Activated CD4-positive, alpha-beta T cell treated with anti-CD3 and anti-CD28 coated beads, Interleukin-2, amount 50 U/mL, for 4 hours (primary cell): ENCODE results near the gene POLR2L.

Source experiments
- DNase-seq, 2 experiments: peaks; one replicate each; pipeline ENCODE4 v3.0.0-alpha.2; 2020

Gene POLR2L

DNA sequence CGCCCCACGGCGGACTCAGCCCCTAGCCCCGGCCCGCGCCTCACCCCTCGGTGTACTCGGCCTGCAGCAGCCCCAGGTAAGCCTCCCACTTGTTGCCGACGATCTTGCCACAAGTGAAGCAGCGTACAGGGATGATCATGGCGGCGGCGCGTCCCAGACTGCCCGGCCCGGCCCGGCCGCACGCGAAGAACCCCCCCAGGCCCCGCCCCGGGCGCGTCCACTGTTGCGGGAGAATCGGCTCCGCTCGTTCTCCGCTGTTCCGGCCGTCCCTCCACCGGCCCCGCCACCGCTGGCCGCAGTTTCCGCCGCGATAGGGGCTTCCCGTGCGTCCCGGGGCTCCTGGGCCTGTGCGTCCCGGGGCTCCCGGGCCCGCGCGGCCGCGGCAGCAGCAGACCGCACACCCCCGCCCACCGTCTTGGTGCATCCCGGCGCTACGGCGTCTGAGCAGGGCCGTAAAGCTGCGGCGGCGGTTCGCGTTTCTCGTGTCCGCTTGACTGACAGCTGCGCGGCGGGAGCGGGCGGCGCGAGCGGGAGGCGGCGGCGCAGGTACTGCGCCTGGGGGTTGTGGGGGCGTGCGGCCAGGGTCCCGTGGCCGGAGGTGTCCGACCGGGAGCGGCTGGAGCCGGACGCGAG, at the start of gene POLR2L, which contains the start of gene TSPAN4:
Gene POLR2L (minus strand): TSS at position 160 of the 633 bp plus-strand sequence. CDS start 21 bp downstream, at position 139.
Gene TSPAN4 (plus strand): TSS at position 483 of the 633 bp plus-strand sequence. CDS start 7,453 bp downstream, outside the sequence.
- DNase-seq: peak; percentile 83 to 84

DNA sequence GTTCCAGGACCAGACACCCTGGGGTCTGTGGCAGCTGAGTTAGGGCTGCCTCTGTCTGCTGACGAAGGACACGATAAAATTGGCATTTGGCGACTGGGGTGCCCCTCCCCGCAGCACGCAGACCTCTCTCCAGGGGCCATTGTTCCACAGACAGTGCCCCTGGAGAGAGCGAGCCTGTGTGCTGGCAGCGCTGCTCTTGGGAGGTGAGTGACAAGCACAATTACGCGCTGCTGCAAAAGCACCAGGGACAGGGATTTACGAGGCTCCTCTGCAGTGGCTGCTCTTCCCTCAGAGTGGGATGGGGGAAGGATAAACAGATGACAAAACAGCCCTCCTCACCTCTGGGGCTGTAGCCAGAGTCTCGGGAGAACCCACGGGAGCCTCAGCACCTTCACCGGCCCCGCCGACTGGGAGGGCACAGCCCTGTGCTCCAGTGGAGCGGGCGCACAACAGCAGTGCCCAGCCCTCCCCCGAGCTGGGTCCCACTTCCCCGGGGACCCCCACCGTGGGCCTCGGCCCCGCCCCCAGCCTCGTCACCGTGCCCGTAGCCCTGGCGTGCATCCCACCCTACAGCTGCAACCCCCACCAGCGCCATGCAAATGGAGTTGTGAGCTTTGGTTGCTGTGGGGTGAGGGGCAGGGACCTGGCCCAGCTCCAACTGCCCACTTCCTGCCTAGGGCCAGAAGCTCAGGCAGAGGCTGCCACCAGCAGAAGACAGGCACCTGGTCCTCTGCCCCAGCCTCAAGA, 48.6 kb upstream of the POLR2L start:
- no peak for DNase-seq

DNA sequence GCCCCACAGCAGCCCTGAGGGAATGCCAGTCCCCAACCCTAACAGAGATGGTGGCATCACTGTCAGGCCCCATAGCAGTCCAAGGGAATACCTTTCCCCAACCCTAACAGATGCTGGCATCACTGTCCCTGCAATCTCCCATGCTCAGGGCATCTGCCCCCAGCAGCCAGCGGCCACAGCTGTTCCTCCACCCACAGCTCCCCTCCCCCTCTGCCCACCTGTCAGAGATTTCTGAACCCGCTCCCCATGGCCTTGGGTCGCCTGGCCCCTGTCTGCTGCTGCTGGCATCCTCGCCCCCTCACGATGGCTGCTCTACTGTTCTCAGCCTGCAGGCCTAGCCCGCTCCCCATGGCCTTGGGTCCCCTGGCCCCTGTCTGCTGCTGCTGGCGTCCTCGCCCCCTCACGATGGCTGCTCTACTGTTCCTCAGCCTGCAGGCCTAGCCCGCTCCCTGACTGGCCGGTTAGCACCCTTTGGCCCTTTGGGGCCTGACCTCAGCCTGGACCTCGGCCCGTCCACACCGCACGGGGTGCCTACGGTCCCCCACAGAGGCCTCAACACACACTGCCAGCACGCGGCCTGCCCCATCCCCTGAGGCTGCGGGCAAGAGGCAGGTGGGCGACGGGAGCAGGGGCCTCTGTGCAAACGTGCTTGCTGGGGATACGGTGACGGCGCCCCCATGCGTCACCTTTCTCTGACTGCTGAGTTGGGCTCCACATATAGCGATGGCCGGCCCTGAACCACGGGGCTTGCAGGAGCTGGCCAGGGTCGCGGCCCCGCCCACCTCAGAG, 47.6 kb upstream of the POLR2L start:
- no peak for DNase-seq

DNA sequence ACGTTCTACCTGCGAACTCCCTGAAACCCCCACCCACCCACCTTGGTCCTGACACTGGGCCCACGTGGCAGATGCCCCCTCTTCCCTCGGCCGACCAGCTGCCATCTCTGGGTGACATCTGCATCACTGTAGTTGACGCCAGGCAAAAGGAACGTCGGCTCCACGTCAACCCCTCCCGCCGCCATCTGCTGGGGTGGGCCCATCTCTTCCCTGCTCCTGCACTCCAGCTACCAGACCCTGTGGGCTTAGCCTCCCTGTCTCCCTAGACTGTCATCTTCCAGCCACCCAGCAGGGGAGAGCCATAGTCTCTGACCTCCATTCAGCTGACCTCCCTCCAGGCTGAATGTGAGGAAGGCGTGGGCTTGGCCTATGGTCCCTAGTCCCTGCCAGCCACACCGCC, 46.9 kb upstream of the POLR2L start:
- DNase-seq: no peak

DNA sequence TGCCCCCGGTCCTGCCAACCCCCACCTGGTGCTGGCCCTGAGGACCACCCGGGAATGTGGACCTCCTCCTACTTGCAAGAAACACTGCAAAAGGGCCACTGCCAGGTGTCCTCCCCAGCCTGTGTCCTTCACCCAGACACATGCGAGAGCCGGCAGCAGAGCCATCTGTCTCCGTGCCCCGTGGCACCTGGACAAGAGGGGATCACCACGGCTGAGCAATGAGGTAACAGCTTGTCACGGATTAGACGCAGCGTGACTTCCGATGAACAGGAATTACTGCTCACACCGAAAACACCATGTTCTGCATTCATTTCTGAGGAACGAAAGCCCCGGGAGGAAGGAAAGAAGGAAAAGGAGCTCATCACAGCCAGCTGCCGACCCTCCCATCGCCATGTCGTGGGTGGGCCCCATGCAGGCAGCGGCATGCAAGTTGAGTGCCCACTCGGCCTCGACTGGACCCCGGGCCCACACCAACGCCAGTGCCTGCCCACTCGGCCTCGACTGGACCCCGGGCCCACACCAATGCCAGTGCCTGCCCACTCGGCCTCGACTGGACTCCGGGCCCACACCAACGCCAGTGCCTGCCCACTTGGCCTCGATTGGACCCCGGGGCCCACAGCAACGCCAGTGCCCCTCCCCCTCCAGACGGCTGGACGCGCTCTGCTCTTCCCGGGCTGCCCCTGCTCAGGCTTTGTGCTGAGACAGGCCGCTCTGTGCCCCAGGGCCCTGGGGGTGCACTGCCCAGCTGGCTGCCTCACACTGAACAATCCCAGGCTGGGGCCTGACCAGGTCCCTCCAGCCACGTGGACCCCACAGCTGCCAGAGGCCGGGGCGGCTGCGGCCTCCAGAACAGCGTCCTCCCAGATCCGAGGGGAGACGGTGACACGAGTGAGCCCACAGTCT, 46.2 kb upstream of the POLR2L start:
- DNase-seq: no peak

DNA sequence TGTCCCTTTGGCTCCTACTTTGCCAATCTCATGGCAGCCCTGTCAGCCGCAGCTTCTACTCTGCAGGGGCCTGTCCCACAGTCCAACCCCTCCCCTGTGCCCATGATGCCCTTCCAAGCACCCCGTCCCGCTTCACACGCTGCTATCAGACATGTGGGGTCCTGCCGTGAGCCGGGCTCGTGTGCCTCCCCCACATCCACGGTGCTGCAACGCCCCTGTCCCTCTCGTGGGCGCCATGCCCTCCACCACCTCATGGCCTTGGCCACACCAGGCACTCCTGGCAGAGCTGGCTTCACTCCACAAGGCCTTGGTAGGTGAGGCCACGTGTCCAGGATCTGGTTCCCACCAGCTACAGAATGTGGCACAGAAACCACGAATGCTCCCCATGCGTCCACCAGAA, 45.3 kb upstream of the POLR2L start:
- no peak for DNase-seq

DNA sequence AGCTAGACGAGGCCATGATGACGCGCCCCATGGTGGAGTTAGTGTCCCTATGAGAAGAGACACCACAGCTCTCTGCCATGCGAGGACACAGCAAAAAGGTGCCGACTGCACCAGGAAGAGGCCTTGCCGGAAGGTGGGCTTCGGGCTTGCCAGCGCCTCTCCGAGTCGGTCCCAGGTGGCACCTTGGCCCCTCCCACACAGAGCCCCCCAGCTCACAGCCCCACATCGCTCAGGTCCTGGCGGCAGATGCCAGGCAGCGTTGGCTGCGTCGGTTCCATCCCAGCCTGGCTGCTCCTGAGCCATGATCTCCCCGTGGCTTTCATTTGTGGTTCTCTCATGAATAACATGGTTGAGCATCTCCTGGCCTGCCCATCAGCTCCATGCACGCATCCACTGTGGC, 44.2 kb upstream of the POLR2L start:
- no peak for DNase-seq

DNA sequence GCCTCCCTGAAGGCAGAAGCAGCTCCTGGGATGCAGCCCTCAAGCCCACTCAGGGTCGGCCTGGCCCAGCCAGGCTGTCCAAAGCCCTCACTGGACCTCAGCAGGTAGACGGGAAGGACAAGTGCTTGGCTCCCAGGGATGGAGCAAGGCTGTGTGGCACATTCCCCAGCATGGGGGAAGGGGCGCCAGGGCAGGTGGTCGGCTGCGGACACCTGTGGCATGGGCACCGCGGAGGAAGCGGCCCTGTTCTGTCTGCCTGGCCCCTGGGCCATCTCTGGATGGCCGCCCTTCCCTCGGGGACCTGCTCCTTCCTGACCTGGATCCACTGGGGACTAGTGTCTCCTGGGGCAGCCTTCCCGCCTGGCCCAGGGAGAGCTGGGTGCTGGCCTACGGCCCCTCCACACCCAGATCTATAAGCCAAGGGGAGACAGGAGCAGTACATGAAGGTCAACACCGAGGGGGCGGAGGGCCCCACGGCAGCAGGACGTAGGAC, 42.3 kb upstream of the POLR2L start:
- DNase-seq: no peak

DNA sequence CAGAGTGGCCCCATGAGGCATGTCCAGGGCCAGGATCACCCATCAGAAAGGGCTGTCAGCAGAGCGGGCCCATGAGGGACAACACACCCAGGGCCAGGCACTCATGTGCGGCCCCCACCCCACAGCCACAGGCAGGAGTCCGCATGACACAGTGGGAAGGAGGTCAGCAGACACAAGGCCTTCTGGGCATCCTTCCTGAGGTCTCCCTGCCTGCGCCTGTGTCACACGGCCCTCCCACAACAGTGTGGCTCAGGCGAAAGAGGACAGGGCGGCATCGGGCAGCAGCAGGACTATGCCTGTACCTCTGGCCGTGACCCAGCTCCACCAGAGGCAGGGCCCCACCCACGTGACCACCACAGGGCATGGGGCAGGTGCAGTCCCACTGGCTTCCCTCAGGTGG, 41.2 kb upstream of the POLR2L start:
- DNase-seq: no peak

DNA sequence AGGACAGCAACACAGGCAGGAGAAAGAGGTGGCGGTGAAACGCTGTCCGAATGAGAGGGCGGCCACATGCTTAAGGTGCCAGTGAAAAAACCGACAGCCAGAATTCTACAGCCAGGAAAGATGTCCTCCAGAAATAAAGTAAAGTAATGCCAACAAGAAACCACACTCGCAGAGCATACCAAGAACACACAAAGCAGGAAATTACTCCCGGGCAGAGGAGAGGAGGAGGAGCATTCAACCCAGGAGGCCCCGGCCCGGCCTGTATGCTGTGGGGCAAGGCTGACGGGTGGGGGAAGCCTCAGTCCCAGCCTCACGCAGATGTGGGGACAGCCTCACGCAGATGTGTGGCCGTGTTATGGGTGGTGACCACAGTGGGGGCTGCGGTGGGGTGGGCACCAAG, 40.3 kb upstream of the POLR2L start:
- DNase-seq: no peak

DNA sequence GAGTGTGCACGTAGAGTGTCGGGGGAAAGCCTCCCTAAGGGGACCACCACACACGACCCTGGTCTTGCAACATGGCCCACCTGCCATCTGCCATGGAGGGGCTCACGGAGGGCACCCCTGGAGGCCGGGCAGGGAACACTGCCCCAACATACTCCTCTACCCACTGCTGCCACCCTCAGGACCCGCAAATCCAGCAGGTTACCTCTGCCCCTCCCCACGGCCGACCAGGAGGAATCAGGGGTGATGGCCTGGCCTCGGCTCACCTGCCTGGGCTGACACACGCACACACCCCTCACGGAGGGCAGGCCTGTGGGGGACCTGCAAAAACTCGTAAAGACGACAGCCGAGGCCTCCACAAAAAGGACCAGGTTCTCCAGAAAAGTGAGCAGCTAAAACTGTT, 38.1 kb upstream of the POLR2L start:
- DNase-seq: no peak

DNA sequence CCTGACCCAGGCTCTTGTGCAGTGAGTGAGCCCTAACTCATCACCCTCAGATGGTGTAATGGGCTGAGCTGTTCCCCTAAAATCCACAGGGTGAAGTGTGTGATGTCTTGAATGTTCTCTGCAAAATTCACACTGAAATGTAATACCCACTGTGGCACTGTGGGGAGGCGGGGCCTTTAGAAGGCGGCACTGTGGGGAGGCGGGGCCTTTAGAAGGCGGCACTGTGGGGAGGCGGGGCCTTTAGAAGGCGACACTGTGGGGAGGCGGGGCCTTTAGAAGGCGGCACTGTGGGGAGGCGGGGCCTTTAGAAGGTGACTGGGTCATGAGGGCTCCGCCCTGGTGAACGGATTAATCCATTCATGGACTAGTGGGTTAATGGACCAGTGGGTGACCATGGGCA, 35.2 kb upstream of the POLR2L start:
- DNase-seq: no peak

DNA sequence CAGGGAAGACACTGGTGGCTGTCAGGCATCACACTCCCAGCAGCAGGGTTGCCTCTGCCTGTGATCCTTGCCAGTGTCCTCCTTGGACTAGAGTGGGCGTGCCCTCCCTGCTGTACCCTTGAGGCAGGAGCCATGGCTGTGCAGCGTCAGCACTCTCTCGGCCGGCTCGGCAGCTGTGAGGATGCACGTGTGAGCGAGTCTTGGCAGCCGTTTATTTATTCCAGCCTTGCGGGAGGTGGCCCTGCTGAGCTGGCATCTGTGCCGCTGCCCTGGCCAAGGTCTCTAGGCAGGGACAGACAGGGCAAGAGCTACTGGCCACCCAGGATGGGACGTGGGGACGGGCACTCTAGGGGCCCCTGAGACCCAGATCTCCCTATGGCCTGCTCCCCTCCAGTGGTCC, 34.2 kb upstream of the POLR2L start:
- no peak for DNase-seq

DNA sequence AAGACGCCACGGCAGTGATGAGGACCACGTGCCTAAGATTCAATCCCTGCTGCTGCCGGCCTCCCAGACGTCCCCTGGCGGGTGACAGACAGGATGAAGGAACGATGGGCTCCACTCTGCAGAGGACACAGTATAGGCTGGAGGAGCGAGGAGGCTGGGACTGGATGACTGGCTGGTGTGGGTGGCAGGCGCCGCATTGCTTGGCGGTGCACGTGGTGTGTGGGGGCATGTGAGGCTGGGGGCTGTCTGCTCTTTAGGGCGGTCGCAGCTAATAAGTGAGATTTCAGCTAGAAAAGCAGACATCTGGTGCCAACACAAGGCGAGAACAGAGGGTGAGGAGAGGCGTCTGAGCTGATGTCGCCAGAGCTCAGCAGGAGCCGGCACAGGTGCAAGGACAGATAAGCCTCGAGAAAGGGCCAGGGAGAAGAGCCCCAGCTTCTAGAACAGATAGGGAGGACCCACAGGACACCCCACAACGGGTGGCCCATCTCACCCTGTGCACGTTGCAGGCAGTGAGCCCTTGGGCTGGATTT, 33.5 kb upstream of the POLR2L start:
- DNase-seq: no peak

DNA sequence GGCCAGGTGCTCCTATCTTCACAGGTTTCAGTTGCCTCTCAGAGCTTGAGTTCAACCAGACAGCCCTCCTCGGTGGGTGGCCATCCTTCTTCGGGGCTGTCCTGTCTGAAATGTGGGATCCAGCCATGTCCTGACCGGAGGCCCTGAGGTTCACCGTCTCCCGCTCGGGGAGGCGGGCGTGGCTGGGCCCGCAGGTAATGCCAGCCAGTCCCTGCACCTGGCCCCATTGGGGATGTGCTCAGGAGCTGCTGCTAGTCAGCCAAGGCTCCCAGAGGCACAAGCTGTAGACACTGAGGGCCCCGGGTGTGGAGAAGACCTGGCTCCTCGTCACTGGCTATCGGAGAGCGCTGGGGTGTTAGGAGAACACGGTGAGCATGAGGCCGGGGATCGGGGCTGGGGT, 32.9 kb upstream of the POLR2L start:
- DNase-seq: no peak

DNA sequence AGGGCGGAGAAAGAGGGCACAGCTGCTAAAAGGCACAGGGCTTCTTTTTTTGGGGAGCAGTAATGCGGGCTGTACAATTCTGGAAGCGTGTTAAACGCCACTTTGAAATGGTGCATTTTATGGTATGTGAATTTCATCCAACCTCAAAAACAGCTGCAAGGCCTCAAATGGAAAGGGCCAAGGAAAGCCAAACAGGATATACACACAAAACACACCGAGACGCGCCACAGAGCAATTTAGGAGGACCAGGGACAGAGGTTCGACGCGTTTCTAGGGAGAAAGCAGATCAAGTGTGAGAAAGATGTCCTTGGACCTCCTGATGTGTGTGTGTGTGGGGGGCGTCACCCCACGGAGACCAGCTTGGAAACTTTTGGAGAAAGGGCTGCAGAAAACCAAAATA, 31.4 kb upstream of the POLR2L start:
- DNase-seq: no peak

DNA sequence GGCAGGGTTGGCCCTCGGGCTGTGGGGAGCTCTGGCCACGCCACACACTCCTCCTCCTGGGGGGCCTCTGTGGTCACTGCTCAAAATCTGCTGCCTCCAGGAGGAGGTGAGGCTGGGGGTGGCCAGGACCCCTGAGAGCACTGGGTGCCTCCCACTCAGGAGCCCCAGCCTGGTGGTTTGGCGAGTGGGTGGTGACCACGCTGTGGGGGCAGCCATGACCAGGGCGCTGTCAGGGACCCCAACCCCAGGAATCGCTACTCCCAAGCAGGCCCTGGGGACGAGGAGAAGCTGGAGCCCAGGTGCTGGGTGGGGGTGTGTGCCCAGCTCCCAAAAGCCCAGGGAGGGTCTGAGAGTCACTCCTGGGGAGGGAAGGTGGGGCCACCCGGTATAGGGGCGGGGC, 30.5 kb upstream of the POLR2L start:
- DNase-seq: no peak

DNA sequence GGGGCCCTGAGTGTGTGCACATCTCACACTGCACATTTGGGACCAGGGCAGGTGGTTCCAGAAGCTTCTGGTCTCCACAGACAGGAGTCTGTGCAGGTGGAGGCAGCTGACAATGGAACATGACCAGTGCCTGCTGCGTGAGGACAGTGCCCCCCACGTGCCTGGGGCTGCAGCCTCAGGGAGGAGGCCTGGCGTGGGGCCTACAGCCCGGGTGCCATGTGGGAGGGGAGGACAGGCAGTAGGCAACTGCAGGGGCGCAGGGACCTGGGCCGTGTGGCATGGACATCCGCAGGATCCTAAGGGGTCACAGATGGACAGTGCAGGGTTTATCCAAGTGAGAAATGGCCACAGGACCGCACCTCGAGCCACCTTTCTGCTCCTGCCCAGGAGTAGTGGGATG, 29.1 kb upstream of the POLR2L start:
- no peak for DNase-seq

DNA sequence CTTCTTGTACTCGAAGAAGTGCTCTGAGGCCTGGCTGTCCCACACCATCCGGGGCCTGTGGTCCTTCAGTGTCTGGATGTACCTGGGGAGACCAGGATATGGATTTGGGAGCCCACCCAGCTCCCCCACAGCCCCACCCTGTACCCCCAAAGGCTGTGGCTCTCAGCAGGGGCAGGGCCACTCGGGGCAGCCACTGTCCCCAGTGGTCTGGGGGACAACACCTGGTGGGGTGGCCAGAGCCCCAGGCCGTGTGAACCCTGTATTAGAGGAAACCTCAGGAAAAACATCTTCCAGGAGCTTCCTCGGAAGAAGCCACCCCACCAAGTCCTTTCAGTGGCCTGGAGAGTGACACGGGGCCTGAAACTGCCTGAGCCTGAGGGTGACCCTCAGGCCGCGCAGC, 28.1 kb upstream of the POLR2L start:
- DNase-seq: no peak

DNA sequence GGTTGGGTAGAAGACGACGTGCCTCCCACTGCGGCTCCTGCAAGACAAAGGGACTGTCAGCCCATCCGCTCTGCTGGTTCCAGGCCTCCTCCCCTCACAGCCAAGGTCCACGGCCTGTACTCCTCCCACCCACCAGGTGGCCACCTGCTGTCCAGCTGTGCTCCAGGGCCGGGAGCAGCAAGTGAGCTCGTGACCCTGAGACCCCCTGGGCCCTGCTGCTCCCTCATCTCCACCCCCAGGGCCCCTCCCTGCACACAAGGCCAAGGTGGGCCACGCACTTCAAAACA, 27.7 kb upstream of the POLR2L start:
- no peak for DNase-seq

DNA sequence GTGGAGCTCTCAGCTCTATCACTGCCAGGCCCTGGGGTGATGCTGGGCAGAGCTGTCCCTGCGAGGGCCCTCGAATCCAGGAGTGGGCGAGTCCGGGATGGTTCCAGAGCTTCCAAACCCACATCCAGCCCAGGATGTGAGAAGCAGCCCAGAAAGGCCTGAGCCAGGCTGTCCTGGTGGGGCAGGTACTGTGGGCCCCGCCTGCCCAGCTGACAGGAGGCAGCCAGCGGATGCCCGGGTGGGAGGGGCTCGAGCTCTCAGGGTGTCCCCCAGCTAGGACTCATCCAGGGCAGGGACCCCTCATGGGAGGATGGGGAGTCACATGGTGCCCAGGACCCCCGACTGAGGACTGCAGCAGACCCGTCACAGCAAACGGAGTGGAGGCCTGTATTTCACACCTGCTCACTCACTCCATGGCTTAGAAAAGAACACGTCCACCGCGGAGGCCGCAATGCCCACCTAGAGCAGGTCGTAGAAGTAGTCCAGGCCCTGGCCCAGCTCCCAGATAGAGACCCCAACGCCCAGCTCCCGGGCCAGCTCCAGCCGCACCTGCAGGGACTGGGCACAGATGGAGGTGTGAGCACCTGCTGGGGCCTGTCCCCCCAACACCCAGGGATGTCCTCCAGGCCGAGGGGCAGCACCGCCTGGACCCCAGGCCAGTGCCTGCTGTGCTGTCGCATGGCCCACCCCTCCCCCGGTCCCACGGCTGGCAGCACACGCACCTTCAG, 27.2 kb upstream of the POLR2L start:
- DNase-seq: no peak

DNA sequence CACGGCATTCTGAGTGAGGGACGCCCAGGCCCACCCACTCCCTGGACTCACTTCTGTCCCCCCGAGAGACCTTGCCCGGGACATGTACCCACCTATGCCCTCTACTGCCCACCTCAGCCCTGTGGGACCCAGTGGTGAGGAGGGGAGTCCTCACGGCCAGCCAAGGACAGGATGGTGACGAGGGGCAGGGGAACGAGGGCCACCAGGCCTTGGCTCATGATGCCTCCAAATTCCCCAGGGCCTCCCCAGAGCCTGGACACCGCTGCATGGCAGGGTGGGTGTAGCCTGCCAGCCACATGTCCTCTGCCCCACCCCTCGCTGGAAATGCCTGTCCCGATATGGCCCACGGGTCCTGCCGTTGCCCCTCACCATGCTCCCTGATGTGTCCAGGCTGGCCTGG, 26.5 kb upstream of the POLR2L start:
- DNase-seq: no peak
